DND-41 (cell line): ENCODE results near the gene OSBPL10.

ENCODE experiments used
- ATAC-seq: fragments of 200-7000 bp; cut with Tn5 transposase; 3 replicates; pipeline ENCODE4 v1.9.1; 2021; ENCODE audit warnings: low read depth; ENCODE audit not compliant: insufficient read depth
- DNase-seq: peaks from one replicate; pipeline ENCODE4 v3.0.0-alpha.2; 2020
- H2AFZ ChIP-seq: 2 replicates; pipeline ENCODE4 v1.6.0; 2012; ENCODE audit warnings: low read depth, low read length
- H3K27ac ChIP-seq: 2 replicates; pipeline ENCODE4 v1.5.1; 2012; ENCODE audit warnings: low read length, inconsistent platforms
- H3K27me3 ChIP-seq: fragments of 200-600 bp; sonication (generic); 2 replicates; pipeline ENCODE4 v1.6.0; 2012; ENCODE audit warnings: low read length, mild to moderate bottlenecking, inconsistent platforms; ENCODE audit not compliant: insufficient read depth, poor library complexity
- H3K36me3 ChIP-seq: 2 replicates; pipeline ENCODE4 v1.5.1; 2012; ENCODE audit warnings: low read length, inconsistent platforms; ENCODE audit not compliant: insufficient read depth
- H3K4me1 ChIP-seq: 2 replicates; pipeline ENCODE4 v1.5.1; 2012; ENCODE audit warnings: mild to moderate bottlenecking, low read length; ENCODE audit not compliant: insufficient read depth
- H3K4me2 ChIP-seq: 2 replicates; pipeline ENCODE4 v1.6.0; 2012; ENCODE audit warnings: mild to moderate bottlenecking, moderate library complexity, low read length, inconsistent platforms; ENCODE audit not compliant: insufficient read depth
- H3K4me3 ChIP-seq, 2 experiments: fragments of 200-600 bp in 1 of 2; shearing (Covaris generic) in 1 of 2; 2 replicates each; pipeline ENCODE4 v1.5.1; 2012 to 2016; ENCODE audit warnings: inconsistent platforms in 2 of 2, low read length in 2 of 2, mild to moderate bottlenecking in 2 of 2, low read depth in 1 of 2, moderate library complexity in 1 of 2
- H3K79me2 ChIP-seq: 2 replicates; pipeline ENCODE4 v1.6.0; 2012; ENCODE audit warnings: low read length, inconsistent platforms; ENCODE audit not compliant: insufficient read depth
- H3K9ac ChIP-seq: 2 replicates; pipeline ENCODE4 v1.6.0; 2012; ENCODE audit warnings: low read depth, mild to moderate bottlenecking, inconsistent platforms, low read length, moderate library complexity
- H3K9me3 ChIP-seq: 2 replicates; pipeline ENCODE4 v1.5.1; 2012; ENCODE audit warnings: low read length, moderate library complexity, mild to moderate bottlenecking, inconsistent platforms; ENCODE audit not compliant: insufficient read depth, severe bottlenecking
- H4K20me1 ChIP-seq: 2 replicates; pipeline ENCODE4 v1.6.0; 2012; ENCODE audit warnings: low read length; ENCODE audit not compliant: insufficient read depth
- EZH2 ChIP-seq: IDR thresholded peaks from 3 replicates; pipeline ENCODE4 v1.6.1; 2012; ENCODE audit warnings: borderline replicate concordance, low read depth, mild to moderate bottlenecking, moderate library complexity, low read length, inconsistent platforms; ENCODE audit not compliant: severe bottlenecking
- TF ChIP-seq, protein P1 (sequence below): IDR thresholded peaks from 2 replicates; pipeline ENCODE4 v1.5.1; 2012; ENCODE audit warnings: borderline replicate concordance, low read length, moderate library complexity, mild to moderate bottlenecking; ENCODE audit not compliant: poor library complexity, severe bottlenecking; ENCODE audit errors: extremely low read depth

Gene OSBPL10

DNA sequence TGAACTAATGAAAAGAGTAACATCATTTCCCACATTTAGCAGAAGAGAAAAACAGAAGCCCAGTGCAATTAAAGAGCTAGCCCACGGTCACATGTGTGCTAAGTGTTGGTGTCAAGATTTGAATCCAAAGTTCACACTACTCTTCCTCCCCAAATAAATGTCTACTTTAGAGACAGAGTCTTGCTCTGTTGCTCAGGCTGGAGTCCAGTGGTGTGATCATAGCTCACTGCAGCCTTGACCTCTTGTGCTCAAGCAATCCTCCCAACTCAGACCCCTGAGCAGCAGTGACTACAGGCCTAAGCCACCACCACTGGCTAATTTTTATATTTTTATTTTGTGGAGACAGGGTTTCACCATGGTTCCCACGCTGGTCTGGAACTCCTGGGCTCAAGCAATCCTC lies 4.8 kb downstream of the OSBPL10 start:
- Histone ChIP-seq H3K27ac (no peak overlapping the region), H3K79me2 (no peaks in the 10 kb centered on the region), H4K20me1 (no peaks in the 10 kb centered on the region), H3K4me1 (peaks cover 13% of the 10 kb centered on the region), H3K27me3 (peaks cover 13% of the 10 kb centered on the region), H3K9ac (no peak overlapping the region), H3K4me3 (no peak overlapping the region), H3K9me3 (no peaks in the 10 kb centered on the region), H3K4me2 (no peak overlapping the region), H2AFZ (no peak overlapping the region), H3K36me3 (no peaks in the 10 kb centered on the region)
- ATAC-seq (no peak), DNase-seq (no peak)
- TF ChIP-seq EZH2: no peak
- TF ChIP-seq, protein P1, sequence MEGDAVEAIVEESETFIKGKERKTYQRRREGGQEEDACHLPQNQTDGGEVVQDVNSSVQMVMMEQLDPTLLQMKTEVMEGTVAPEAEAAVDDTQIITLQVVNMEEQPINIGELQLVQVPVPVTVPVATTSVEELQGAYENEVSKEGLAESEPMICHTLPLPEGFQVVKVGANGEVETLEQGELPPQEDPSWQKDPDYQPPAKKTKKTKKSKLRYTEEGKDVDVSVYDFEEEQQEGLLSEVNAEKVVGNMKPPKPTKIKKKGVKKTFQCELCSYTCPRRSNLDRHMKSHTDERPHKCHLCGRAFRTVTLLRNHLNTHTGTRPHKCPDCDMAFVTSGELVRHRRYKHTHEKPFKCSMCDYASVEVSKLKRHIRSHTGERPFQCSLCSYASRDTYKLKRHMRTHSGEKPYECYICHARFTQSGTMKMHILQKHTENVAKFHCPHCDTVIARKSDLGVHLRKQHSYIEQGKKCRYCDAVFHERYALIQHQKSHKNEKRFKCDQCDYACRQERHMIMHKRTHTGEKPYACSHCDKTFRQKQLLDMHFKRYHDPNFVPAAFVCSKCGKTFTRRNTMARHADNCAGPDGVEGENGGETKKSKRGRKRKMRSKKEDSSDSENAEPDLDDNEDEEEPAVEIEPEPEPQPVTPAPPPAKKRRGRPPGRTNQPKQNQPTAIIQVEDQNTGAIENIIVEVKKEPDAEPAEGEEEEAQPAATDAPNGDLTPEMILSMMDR: no peak

DNA sequence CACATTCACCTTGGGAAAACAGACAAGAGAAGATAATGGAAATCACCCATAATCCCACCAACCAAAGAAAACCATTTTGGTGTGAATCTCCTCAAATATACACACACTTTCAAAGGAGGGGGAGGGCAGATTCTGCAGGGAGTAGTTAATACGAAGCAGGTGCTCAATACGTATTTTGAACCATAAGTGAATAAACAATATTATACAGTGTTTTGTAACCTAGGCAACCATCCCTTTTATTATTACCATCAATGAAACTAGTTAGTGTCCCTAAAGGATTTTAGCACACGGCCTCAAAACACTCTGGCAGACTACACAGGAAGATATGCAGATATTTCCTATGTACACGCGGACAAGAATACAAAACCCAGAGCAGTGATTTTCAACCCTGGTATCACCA lies 6.1 kb downstream of the OSBPL10 start:
- Histone ChIP-seq H3K4me1 (no peaks in the 10 kb centered on the region; the same call in 1 of the 2 replicates), H3K36me3 (no peaks in the 10 kb centered on the region), H3K9me3 (no peaks in the 10 kb centered on the region), H3K9ac (no peak overlapping the region), H3K27me3 (no peaks in the 10 kb centered on the region), H3K4me3 (no peak overlapping the region), H3K79me2 (no peaks in the 10 kb centered on the region), H2AFZ (no peak overlapping the region), H3K27ac (no peak overlapping the region), H4K20me1 (no peaks in the 10 kb centered on the region), H3K4me2 (no peak overlapping the region)
- TF ChIP-seq, protein P1: no peak
- no peak for TF ChIP-seq EZH2
- DNase-seq: no peak
- no peak for ATAC-seq

DNA sequence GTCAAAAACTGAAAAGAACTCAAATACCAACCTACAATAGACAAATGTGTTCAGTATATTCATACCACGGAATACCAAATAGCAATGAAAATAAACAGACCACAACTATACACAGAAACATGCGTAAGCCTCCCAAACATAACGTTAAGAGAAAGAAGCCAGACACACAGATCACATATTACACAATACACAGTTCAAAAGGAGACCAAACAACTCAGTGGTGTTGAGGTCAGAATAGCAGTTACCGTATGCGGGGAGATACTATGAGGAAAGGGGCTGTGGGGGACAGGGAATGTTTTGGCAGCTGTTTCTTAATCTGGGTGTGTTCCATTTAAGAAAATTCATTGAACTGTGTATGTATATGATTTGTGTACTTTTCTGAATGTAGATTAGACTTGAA lies 6.6 kb downstream of the OSBPL10 start:
- Histone ChIP-seq H3K27ac (no peak overlapping the region), H4K20me1 (no peaks in the 10 kb centered on the region), H3K4me2 (no peak overlapping the region), H3K9me3 (no peaks in the 10 kb centered on the region), H3K79me2 (no peaks in the 10 kb centered on the region), H3K9ac (no peak overlapping the region), H3K4me3 (no peak overlapping the region), H2AFZ (no peak overlapping the region), H3K36me3 (no peaks in the 10 kb centered on the region), H3K27me3 (no peaks in the 10 kb centered on the region), H3K4me1 (no peaks in the 10 kb centered on the region)
- TF ChIP-seq, protein P1: no peak
- no peak for TF ChIP-seq EZH2
- no peak for DNase-seq
- ATAC-seq: no peak

DNA sequence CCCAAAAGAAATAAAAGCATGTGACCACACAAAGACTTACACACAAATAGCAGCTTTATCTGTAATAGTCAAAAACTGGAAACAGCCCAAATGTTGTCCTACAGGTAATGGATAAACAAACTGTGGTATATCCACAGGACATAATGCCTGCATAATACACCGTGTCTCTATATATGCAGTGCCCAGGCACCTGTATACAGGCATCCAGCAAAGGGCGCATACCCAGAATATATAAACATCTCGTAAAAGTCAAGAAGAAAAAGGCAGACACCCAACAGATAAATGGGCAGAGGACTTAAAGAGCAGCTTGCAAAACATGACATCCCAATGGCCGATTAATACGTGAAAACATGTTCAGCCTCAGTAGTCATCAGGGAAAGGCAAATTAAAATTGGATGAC lies 7.2 kb downstream of the OSBPL10 start:
- Histone ChIP-seq H3K4me2 (no peak overlapping the region), H3K79me2 (no peaks in the 10 kb centered on the region), H2AFZ (no peak overlapping the region), H3K36me3 (no peaks in the 10 kb centered on the region), H3K9ac (no peak overlapping the region), H3K4me1 (no peaks in the 10 kb centered on the region), H3K9me3 (no peaks in the 10 kb centered on the region), H3K27me3 (no peaks in the 10 kb centered on the region), H3K27ac (no peak overlapping the region), H3K4me3 (no peak overlapping the region), H4K20me1 (no peaks in the 10 kb centered on the region)
- no peak for DNase-seq
- TF ChIP-seq EZH2: no peak
- TF ChIP-seq, protein P1: no peak
- ATAC-seq: no peak
